ENCODE measurements around the gene HSFX1.
"Not testable (repeated sequence)": the region's sequence is repeated elsewhere in the genome, so short reads cannot be mapped to it uniquely, and the experiment has no call there.

DNA sequence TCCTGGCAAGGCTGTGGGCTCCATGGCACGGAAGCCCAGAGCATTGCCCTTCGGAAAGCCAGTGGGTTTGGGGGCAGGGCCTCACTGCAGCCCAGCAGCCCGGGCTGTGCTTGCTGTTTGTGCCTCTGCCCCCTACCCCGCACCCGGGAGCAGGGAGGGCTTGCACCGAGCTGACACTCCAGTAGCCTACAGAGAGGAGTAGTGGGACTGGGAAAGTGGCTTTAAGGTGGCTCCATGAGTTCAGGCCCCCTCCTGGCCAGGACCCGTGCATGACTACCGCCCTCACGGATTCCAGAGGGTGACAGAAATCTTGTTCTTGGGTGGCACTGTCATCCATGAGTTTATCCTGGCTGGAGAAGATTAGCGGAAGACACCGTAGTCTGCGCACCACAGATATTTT, 3.5 kb upstream of the HSFX1 start:
- TF ChIP-seq POLR2A (conservative IDR thresholded peaks at IDR 0.05); ZNF431 (CRISPR knock-in tag; IDR thresholded peaks at IDR 0.05); EP300 (IDR thresholded peaks at IDR 0.05; ENCODE audit: low read length); CBX8 (IDR thresholded peaks at IDR 0.05; ENCODE audit: borderline replicate concordance, extremely low read depth, low read depth, low read length, poor library complexity, severe bottlenecking); RBM22 (IDR thresholded peaks at IDR 0.05; ENCODE audit: low read depth, low read length, poor library complexity, severe bottlenecking); KDM5B (IDR thresholded peaks at IDR 0.05; ENCODE audit: insufficient replicate concordance, low read depth, low read length): not testable (repeated sequence)
- TF ChIP-seq, protein P1, sequence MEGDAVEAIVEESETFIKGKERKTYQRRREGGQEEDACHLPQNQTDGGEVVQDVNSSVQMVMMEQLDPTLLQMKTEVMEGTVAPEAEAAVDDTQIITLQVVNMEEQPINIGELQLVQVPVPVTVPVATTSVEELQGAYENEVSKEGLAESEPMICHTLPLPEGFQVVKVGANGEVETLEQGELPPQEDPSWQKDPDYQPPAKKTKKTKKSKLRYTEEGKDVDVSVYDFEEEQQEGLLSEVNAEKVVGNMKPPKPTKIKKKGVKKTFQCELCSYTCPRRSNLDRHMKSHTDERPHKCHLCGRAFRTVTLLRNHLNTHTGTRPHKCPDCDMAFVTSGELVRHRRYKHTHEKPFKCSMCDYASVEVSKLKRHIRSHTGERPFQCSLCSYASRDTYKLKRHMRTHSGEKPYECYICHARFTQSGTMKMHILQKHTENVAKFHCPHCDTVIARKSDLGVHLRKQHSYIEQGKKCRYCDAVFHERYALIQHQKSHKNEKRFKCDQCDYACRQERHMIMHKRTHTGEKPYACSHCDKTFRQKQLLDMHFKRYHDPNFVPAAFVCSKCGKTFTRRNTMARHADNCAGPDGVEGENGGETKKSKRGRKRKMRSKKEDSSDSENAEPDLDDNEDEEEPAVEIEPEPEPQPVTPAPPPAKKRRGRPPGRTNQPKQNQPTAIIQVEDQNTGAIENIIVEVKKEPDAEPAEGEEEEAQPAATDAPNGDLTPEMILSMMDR (IDR thresholded peaks at IDR 0.05 in 2 of 3, conservative IDR thresholded peaks at IDR 0.05 in 1 of 3; ENCODE audit: insufficient read depth in 2 of 3, low read depth in 1 of 3, low read length in 3 of 3), result not testable (repeated sequence)
- TF ChIP-seq, protein P2, sequence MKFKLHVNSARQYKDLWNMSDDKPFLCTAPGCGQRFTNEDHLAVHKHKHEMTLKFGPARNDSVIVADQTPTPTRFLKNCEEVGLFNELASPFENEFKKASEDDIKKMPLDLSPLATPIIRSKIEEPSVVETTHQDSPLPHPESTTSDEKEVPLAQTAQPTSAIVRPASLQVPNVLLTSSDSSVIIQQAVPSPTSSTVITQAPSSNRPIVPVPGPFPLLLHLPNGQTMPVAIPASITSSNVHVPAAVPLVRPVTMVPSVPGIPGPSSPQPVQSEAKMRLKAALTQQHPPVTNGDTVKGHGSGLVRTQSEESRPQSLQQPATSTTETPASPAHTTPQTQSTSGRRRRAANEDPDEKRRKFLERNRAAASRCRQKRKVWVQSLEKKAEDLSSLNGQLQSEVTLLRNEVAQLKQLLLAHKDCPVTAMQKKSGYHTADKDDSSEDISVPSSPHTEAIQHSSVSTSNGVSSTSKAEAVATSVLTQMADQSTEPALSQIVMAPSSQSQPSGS (CRISPR knock-in tag; IDR thresholded peaks at IDR 0.05), result not testable (repeated sequence)
- TF ChIP-seq, protein P3, sequence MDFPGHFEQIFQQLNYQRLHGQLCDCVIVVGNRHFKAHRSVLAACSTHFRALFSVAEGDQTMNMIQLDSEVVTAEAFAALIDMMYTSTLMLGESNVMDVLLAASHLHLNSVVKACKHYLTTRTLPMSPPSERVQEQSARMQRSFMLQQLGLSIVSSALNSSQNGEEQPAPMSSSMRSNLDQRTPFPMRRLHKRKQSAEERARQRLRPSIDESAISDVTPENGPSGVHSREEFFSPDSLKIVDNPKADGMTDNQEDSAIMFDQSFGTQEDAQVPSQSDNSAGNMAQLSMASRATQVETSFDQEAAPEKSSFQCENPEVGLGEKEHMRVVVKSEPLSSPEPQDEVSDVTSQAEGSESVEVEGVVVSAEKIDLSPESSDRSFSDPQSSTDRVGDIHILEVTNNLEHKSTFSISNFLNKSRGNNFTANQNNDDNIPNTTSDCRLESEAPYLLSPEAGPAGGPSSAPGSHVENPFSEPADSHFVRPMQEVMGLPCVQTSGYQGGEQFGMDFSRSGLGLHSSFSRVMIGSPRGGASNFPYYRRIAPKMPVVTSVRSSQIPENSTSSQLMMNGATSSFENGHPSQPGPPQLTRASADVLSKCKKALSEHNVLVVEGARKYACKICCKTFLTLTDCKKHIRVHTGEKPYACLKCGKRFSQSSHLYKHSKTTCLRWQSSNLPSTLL (IDR thresholded peaks at IDR 0.05), result not testable (repeated sequence)

Measured in K562 (cell line).